WTC11 (cell line): ENCODE data around the gene ALDH1A2. TPM values are rescaled to one million over a fixed set of nuclear protein-coding genes. Genes with fewer than 3 reads are reported as not detected.

Source experiments
- ATAC-seq: fragments of 200-7000 bp; cut with Tn5 transposase; 2 replicates; pipeline ENCODE4 v1.10.0; 2021; ENCODE audit warnings: mild to moderate bottlenecking, moderate library complexity
- CTCF ChIA-PET: fragments of 300-600 bp; sonication (Branson Sonifier 250); formaldehyde crosslinking; loops from one replicate; lab custom pipeline; 2021; ENCODE audit warnings: antibody characterized with exemption; lab: Charles Lee
- POLR2A ChIA-PET: fragments of 350-600 bp; sonication (Branson Sonifier 250); formaldehyde crosslinking; loops from one replicate; lab custom pipeline; 2021; ENCODE audit warnings: antibody characterized with exemption; lab: Charles Lee
- DNase-seq: peaks from one replicate; pipeline ENCODE4 v3.0.0; 2021; ENCODE audit warnings: low spot score
- H3K27ac Mint-ChIP-seq: 2 replicates; pipeline ENCODE4 v1.8.0; 2021; ENCODE audit warnings: mixed read lengths
- H3K27me3 Mint-ChIP-seq: 2 replicates; pipeline ENCODE4 v1.8.0; 2021; ENCODE audit warnings: low read depth, mild to moderate bottlenecking, moderate library complexity, mixed read lengths
- H3K36me3 Mint-ChIP-seq: 2 replicates; pipeline ENCODE4 v1.8.0; 2021; ENCODE audit warnings: mixed read lengths
- H3K4me1 Mint-ChIP-seq: 2 replicates; pipeline ENCODE4 v1.8.0; 2022; ENCODE audit warnings: mixed read lengths
- H3K4me3 Mint-ChIP-seq: 2 replicates; pipeline ENCODE4 v1.8.0; 2021; ENCODE audit warnings: mild to moderate bottlenecking, moderate library complexity, mixed read lengths
- H3K9me3 Mint-ChIP-seq: 2 replicates; pipeline ENCODE4 v1.8.0; 2021; ENCODE audit warnings: mixed read lengths
- EMX1 ChIP-seq: fragments of 250-450 bp; sonication (Bioruptor Pico); IDR thresholded peaks from 2 replicates; pipeline ENCODE4 v1.8.0; 2021; ENCODE audit warnings: mild to moderate bottlenecking
- ETV6 ChIP-seq: sonication (generic); formaldehyde crosslinking; IDR thresholded peaks from 2 replicates; pipeline ENCODE4 v1.8.1; 2022; ENCODE audit warnings: mild to moderate bottlenecking, missing genetic modification reagents
- FOXJ3 ChIP-seq: sonication (generic); formaldehyde crosslinking; IDR thresholded peaks from 2 replicates; pipeline ENCODE4 v1.9.0; 2021; ENCODE audit warnings: missing genetic modification reagents, mild to moderate bottlenecking, borderline replicate concordance
- GRHL2 ChIP-seq: fragments of 250-450 bp; sonication (Bioruptor Pico); IDR thresholded peaks from 2 replicates; pipeline ENCODE4 v1.8.0; 2022; ENCODE audit warnings: mild to moderate bottlenecking, moderate library complexity; ENCODE audit not compliant: insufficient replicate concordance, severe bottlenecking
- HMGA2 ChIP-seq: fragments of 250-450 bp; sonication (Bioruptor Pico); IDR thresholded peaks from 2 replicates; pipeline ENCODE4 v1.4.0; 2021; ENCODE audit warnings: mild to moderate bottlenecking, moderate library complexity
- JUN ChIP-seq: sonication (generic); formaldehyde crosslinking; IDR thresholded peaks from 2 replicates; pipeline ENCODE4 v1.8.0; 2023; ENCODE audit warnings: mild to moderate bottlenecking, missing genetic modification reagents
- NR3C1 ChIP-seq: sonication (generic); formaldehyde crosslinking; conservative IDR thresholded peaks from 2 replicates; pipeline ENCODE4 v1.8.1; 2023; ENCODE audit warnings: low read depth, mild to moderate bottlenecking, missing genetic modification reagents
- OVOL2 ChIP-seq: fragments of 250-450 bp; sonication (Bioruptor Pico); IDR thresholded peaks from 2 replicates; pipeline ENCODE4 v1.9.0; 2021; ENCODE audit warnings: mild to moderate bottlenecking, borderline replicate concordance
- TEAD1 ChIP-seq: sonication (generic); formaldehyde crosslinking; IDR thresholded peaks from 2 replicates; pipeline ENCODE4 v1.8.0; 2022; ENCODE audit warnings: mild to moderate bottlenecking, missing genetic modification reagents
- ZNF671 ChIP-seq: fragments of 250-450 bp; sonication (Bioruptor Pico); IDR thresholded peaks from 2 replicates; pipeline ENCODE4 v1.8.0; 2021; ENCODE audit warnings: mild to moderate bottlenecking
- total RNA-seq: library from RNA; stranded (reverse); gene quantifications from 3 replicates; pipeline ENCODE4 v1.2.3, GENCODE V29; 2021
- TF ChIP-seq, protein P1 (sequence below): fragments of 250-450 bp; sonication (Bioruptor Pico); IDR thresholded peaks from 2 replicates; pipeline ENCODE4 v1.9.0; 2021; ENCODE audit warnings: moderate library complexity, mild to moderate bottlenecking, inconsistent platforms, borderline replicate concordance
- TF ChIP-seq, protein P2 (sequence below): sonication (generic); formaldehyde crosslinking; IDR thresholded peaks from 2 replicates; pipeline ENCODE4 v1.8.1; 2022; ENCODE audit warnings: mild to moderate bottlenecking, missing genetic modification reagents, moderate library complexity, borderline replicate concordance
- TF ChIP-seq, protein P3 (sequence below): sonication (generic); formaldehyde crosslinking; IDR thresholded peaks from 2 replicates; pipeline ENCODE4 v1.8.0; 2022; ENCODE audit warnings: mild to moderate bottlenecking, missing genetic modification reagents
- TF ChIP-seq, protein P4 (sequence below): sonication (generic); formaldehyde crosslinking; IDR thresholded peaks from 2 replicates; pipeline ENCODE4 v1.8.0; 2023; ENCODE audit warnings: missing genetic modification reagents
- TF ChIP-seq, protein P5 (sequence below): sonication (generic); formaldehyde crosslinking; conservative IDR thresholded peaks from 2 replicates; pipeline ENCODE4 v1.8.1; 2023; ENCODE audit warnings: mild to moderate bottlenecking, low read depth, missing genetic modification reagents, moderate library complexity
- TF ChIP-seq, protein P6 (sequence below): sonication (generic); formaldehyde crosslinking; IDR thresholded peaks from 2 replicates; pipeline ENCODE4 v1.8.0; 2022; ENCODE audit warnings: mild to moderate bottlenecking, missing genetic modification reagents
- TF ChIP-seq, protein P7 (sequence below): sonication (generic); formaldehyde crosslinking; IDR thresholded peaks from 2 replicates; pipeline ENCODE4 v1.8.1; 2022; ENCODE audit warnings: missing genetic modification reagents, borderline replicate concordance
- TF ChIP-seq, protein P8 (sequence below): sonication (generic); formaldehyde crosslinking; IDR thresholded peaks from 2 replicates; pipeline ENCODE4 v1.8.0; 2023; ENCODE audit warnings: mild to moderate bottlenecking, missing genetic modification reagents

Gene ALDH1A2
- total RNA-seq, 1 experiment from 2014 or later, result 1.1 TPM

DNA sequence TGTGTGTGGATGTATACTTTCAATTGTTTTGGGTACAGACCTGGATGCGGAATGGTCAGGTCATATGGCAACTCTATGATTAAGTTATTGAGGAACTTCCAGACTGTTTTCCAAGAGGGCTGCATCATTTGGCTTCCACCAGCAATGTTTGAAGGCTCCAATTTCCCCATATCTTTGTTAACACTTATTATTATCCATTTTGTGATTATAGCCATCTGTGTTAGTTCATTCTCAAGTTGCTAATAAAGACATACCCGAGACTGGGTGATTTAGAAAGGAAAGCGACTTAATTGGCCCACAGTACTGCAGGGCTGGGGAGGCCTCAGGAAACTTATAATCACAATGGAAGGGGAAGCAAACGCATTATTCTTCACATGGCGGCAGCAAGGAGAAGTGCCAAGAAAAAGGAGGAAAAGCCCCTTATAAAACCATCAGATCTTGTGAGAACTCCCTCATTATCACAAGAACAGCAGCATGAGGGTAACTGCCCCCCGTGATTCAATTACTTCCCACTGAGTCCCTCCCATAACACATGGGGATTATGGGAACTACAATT is 31.1 kb upstream of the ALDH1A2 start:
- H3K27ac Mint-ChIP-seq, result no peak overlapping the region
- H3K27me3 Mint-ChIP-seq, result no peaks in the 10 kb centered on the region
- no peak for TF ChIP-seq NR3C1 (CRISPR knock-in tag)
- no peak for TF ChIP-seq ETV6 (CRISPR knock-in tag)
- TF ChIP-seq ZNF671, result no peak
- TF ChIP-seq, protein P1, sequence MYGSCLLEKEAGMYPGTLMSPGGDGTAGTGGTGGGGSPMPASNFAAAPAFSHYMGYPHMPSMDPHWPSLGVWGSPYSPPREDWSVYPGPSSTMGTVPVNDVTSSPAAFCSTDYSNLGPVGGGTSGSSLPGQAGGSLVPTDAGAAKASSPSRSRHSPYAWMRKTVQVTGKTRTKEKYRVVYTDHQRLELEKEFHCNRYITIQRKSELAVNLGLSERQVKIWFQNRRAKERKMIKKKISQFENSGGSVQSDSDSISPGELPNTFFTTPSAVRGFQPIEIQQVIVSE (CRISPR knock-in tag), result no peak
- TF ChIP-seq OVOL2, result no peak
- no peak for TF ChIP-seq JUN (CRISPR knock-in tag)
- TF ChIP-seq, protein P2, sequence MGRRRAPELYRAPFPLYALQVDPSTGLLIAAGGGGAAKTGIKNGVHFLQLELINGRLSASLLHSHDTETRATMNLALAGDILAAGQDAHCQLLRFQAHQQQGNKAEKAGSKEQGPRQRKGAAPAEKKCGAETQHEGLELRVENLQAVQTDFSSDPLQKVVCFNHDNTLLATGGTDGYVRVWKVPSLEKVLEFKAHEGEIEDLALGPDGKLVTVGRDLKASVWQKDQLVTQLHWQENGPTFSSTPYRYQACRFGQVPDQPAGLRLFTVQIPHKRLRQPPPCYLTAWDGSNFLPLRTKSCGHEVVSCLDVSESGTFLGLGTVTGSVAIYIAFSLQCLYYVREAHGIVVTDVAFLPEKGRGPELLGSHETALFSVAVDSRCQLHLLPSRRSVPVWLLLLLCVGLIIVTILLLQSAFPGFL, result no peak
- TF ChIP-seq, protein P3, sequence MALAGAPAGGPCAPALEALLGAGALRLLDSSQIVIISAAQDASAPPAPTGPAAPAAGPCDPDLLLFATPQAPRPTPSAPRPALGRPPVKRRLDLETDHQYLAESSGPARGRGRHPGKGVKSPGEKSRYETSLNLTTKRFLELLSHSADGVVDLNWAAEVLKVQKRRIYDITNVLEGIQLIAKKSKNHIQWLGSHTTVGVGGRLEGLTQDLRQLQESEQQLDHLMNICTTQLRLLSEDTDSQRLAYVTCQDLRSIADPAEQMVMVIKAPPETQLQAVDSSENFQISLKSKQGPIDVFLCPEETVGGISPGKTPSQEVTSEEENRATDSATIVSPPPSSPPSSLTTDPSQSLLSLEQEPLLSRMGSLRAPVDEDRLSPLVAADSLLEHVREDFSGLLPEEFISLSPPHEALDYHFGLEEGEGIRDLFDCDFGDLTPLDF, result no peak
- no peak for TF ChIP-seq GRHL2
- no peak for TF ChIP-seq TEAD1 (CRISPR knock-in tag)
- DNase-seq (no peak), ATAC-seq (no peak)
- H3K36me3 Mint-ChIP-seq, result no peaks in the 10 kb centered on the region
- peaks cover 5% of the 10 kb centered on the region; the same call in 1 of the 2 replicates for H3K4me1 Mint-ChIP-seq
- no peak overlapping the region for H3K4me3 Mint-ChIP-seq
- peaks cover 6% of the 10 kb centered on the region; the same call in 1 of the 2 replicates for H3K9me3 Mint-ChIP-seq
- ChIA-PET CTCF (no interaction called here), POLR2A (no interaction called here)

DNA sequence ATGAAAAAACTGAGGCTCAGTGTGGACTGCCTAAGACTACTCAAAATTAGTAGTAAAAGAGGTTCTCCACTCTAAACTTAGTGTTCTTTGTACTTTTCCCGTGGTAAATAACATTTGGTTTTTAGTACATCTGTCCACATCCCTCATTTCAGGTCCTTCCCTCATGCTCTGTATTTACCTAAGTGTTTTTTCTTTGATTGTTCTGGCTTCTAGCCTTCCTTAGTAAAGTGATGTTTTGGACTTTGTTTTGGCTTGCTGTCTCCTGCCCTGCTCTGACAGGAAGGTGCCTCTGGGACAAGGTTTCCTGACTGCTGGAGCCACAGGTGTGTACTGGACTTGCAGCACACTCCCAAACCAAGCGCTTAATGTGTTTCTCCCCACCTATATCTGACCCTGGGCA is 29.9 kb upstream of the ALDH1A2 start:
- CTCF ChIA-PET, result no interaction called here
- Mint-ChIP-seq H3K27me3 (peaks cover 3% of the 10 kb centered on the region; the same call in 1 of the 2 replicates), H3K27ac (no peak overlapping the region), H3K9me3 (peaks cover 6% of the 10 kb centered on the region; the same call in 1 of the 2 replicates), H3K4me3 (no peak overlapping the region), H3K4me1 (peaks cover 5% of the 10 kb centered on the region; the same call in 1 of the 2 replicates), H3K36me3 (no peaks in the 10 kb centered on the region)
- POLR2A ChIA-PET, result no interaction called here
- no peak for DNase-seq
- ATAC-seq, result no peak
- TF ChIP-seq, protein P4, sequence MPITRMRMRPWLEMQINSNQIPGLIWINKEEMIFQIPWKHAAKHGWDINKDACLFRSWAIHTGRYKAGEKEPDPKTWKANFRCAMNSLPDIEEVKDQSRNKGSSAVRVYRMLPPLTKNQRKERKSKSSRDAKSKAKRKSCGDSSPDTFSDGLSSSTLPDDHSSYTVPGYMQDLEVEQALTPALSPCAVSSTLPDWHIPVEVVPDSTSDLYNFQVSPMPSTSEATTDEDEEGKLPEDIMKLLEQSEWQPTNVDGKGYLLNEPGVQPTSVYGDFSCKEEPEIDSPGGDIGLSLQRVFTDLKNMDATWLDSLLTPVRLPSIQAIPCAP (CRISPR knock-in tag), result no peak
- TF ChIP-seq EMX1 (CRISPR knock-in tag) (no peak), HMGA2 (CRISPR knock-in tag) (no peak), FOXJ3 (no peak)
- TF ChIP-seq, protein P5, sequence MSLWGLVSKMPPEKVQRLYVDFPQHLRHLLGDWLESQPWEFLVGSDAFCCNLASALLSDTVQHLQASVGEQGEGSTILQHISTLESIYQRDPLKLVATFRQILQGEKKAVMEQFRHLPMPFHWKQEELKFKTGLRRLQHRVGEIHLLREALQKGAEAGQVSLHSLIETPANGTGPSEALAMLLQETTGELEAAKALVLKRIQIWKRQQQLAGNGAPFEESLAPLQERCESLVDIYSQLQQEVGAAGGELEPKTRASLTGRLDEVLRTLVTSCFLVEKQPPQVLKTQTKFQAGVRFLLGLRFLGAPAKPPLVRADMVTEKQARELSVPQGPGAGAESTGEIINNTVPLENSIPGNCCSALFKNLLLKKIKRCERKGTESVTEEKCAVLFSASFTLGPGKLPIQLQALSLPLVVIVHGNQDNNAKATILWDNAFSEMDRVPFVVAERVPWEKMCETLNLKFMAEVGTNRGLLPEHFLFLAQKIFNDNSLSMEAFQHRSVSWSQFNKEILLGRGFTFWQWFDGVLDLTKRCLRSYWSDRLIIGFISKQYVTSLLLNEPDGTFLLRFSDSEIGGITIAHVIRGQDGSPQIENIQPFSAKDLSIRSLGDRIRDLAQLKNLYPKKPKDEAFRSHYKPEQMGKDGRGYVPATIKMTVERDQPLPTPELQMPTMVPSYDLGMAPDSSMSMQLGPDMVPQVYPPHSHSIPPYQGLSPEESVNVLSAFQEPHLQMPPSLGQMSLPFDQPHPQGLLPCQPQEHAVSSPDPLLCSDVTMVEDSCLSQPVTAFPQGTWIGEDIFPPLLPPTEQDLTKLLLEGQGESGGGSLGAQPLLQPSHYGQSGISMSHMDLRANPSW (CRISPR knock-in tag), result no peak
- TF ChIP-seq, protein P2, result no peak
- TF ChIP-seq, protein P6, sequence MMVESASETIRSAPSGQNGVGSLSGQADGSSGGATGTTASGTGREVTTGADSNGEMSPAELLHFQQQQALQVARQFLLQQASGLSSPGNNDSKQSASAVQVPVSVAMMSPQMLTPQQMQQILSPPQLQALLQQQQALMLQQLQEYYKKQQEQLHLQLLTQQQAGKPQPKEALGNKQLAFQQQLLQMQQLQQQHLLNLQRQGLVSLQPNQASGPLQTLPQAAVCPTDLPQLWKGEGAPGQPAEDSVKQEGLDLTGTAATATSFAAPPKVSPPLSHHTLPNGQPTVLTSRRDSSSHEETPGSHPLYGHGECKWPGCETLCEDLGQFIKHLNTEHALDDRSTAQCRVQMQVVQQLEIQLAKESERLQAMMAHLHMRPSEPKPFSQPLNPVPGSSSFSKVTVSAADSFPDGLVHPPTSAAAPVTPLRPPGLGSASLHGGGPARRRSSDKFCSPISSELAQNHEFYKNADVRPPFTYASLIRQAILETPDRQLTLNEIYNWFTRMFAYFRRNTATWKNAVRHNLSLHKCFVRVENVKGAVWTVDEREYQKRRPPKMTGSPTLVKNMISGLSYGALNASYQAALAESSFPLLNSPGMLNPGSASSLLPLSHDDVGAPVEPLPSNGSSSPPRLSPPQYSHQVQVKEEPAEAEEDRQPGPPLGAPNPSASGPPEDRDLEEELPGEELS (CRISPR knock-in tag), result no peak
- TF ChIP-seq, protein P7, sequence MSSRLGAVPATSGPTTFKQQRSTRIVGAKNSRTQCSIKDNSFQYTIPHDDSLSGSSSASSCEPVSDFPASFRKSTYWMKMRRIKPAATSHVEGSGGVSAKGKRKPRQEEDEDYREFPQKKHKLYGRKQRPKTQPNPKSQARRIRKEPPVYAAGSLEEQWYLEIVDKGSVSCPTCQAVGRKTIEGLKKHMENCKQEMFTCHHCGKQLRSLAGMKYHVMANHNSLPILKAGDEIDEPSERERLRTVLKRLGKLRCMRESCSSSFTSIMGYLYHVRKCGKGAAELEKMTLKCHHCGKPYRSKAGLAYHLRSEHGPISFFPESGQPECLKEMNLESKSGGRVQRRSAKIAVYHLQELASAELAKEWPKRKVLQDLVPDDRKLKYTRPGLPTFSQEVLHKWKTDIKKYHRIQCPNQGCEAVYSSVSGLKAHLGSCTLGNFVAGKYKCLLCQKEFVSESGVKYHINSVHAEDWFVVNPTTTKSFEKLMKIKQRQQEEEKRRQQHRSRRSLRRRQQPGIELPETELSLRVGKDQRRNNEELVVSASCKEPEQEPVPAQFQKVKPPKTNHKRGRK (CRISPR knock-in tag), result no peak
- TF ChIP-seq, protein P8, sequence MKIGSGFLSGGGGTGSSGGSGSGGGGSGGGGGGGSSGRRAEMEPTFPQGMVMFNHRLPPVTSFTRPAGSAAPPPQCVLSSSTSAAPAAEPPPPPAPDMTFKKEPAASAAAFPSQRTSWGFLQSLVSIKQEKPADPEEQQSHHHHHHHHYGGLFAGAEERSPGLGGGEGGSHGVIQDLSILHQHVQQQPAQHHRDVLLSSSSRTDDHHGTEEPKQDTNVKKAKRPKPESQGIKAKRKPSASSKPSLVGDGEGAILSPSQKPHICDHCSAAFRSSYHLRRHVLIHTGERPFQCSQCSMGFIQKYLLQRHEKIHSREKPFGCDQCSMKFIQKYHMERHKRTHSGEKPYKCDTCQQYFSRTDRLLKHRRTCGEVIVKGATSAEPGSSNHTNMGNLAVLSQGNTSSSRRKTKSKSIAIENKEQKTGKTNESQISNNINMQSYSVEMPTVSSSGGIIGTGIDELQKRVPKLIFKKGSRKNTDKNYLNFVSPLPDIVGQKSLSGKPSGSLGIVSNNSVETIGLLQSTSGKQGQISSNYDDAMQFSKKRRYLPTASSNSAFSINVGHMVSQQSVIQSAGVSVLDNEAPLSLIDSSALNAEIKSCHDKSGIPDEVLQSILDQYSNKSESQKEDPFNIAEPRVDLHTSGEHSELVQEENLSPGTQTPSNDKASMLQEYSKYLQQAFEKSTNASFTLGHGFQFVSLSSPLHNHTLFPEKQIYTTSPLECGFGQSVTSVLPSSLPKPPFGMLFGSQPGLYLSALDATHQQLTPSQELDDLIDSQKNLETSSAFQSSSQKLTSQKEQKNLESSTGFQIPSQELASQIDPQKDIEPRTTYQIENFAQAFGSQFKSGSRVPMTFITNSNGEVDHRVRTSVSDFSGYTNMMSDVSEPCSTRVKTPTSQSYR, result no peak
